Measurements from ENCODE around the gene ARSG. TPM values are rescaled to one million over a fixed set of nuclear protein-coding genes. Genes with fewer than 3 reads are reported as not detected.

Gene ARSG
- total RNA-seq, 2 experiments from 2014 or later = 9.0 to 10.5 TPM

DNA sequence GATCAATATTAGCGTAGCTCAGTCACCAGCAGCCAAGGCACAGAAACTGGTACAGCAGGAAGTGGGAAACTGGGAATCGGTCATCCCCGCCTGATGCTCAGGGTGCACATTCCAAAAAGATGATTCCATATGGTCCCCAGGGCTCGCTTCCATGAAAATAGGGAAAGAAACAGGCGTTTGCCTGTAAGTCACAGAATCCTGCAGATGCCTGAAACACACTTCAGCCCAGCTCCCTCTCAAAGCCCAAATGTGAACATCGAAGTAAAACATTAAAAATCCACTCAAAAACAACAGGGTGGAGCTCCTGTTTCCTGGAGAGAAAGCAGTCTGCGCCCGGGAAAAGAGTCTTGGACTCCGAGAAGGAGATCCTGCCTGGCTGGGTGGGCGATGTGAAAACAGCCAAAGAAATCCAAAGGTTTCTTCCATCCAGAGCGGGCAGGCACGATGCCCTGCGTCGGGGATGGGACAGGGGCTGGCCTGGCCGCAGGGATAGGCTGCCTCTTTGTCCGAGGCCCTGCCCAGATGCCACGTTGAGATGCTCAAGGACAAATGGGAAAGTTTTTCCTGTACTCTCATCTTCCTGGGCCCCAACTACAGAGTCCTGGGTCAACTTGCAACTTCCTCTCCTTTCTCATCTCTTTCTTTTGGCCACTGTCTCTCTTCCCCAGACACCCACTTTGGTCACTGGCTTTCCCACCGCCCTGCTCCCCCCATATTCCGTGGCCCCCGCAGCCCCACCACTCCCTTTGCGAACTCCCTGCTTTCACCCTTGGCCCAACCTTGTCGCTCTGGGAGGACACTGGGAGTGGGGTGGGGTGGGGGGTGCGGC is 165.3 kb downstream of the ARSG start:
- Mint-ChIP-seq H3K4me3 (peak overlapping the region; percentile 86), H3K27me3 (ENCODE audit: low read depth) (peaks cover 2% of the 10 kb centered on the region), H3K27ac (no peak overlapping the region), H3K9me3 (no peaks in the 10 kb centered on the region), H3K36me3 (ENCODE audit: low read depth) (no peaks in the 10 kb centered on the region), H3K4me1 (ENCODE audit: low read depth) (peaks cover 42% of the 10 kb centered on the region)
- CTCF ChIA-PET = interaction anchor here (0.7 to 4.4 kb wide), 8 partner anchors 10 to 284 kb away, joined by 3 to 22 read pairs (median 6); partner anchors contain the start of gene PRKAR1A
- intact Hi-C loops (cut with micrococcal nuclease) = loop anchor here (1.0 to 2.0 kb wide), 5 partner anchors 42 to 421 kb away; partner anchors contain the start of genes ARSG, KPNA2, PRKAR1A and SLC16A6
- DNase-seq = no peak

GRCh38 chr17:68457168-68457538 is 165.9 kb downstream of the ARSG start, which contains the start of gene WIPI1:
Gene WIPI1 (minus strand): TSS chr17:68457496. CDS start chr17:68457421, 75 bp downstream.
- Mint-ChIP-seq H3K36me3 (ENCODE audit: low read depth) (no peaks in the 10 kb centered on the region), H3K27me3 (ENCODE audit: low read depth) (peaks cover 2% of the 10 kb centered on the region), H3K4me1 (ENCODE audit: low read depth) (peaks cover 48% of the 10 kb centered on the region), H3K27ac (peak within 1 kb of the TSS; percentile 68), H3K4me3 (peak within 1 kb of the TSS; percentile 86), H3K9me3 (no peaks in the 10 kb centered on the region)
- CTCF ChIA-PET = interaction anchor here (0.7 to 4.4 kb wide), 6 partner anchors 10 to 285 kb away, joined by 3 to 22 read pairs (median 4); partner anchors contain the start of gene PRKAR1A
- intact Hi-C loops (cut with micrococcal nuclease) = loop anchor here (1.0 to 2.0 kb wide), 5 partner anchors 42 to 422 kb away; partner anchors contain the start of genes ARSG, KPNA2, PRKAR1A and SLC16A6
- peak; percentile 51 for DNase-seq

DNA sequence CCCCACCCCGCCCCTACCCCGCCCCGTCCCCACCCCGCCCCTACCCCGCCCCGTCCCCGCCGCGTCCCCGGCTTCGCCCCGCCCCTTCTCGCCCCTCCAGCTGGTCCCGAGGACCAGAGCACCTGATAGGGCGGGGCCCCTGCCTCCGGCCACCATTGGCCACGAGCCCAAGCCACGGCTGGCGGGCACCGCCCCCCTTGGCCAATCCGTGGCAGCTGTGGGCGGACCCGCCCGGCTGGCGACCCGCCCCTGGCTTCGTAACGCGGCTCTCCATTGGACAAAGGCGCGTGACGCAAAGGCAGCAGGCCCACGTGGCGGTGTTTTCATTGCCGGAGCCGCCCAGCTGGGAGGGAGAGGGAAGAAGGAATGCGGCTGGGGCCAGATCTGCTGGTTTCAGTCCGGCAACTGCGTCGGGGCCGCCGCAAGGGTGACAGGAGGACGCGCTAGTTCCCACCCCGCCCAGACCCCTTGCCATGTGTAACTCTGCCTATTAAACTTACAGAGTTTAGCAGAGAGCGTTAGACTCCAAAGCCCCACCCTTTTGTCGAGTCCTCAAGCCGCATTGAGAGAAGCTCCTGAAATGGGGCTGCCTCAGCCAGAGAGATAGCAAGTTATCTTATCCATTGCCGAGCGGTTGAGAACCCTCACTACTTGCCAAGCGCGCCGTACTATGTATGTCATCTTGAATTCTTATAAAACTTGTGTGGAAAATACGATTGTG is 166.4 kb downstream of the ARSG start:
- no peaks in the 10 kb centered on the region for H3K9me3 Mint-ChIP-seq
- peak overlapping the region; percentile 68 for H3K27ac Mint-ChIP-seq
- H3K4me1 Mint-ChIP-seq (ENCODE audit: low read depth) = peaks cover 53% of the 10 kb centered on the region
- intact Hi-C loops (cut with micrococcal nuclease) = loop anchor here (1.0 to 2.0 kb wide), 5 partner anchors 43 to 422 kb away; partner anchors contain the start of genes ARSG, KPNA2, PRKAR1A and SLC16A6
- H3K36me3 Mint-ChIP-seq (ENCODE audit: low read depth) = no peaks in the 10 kb centered on the region
- DNase-seq = peak; percentile 96
- CTCF ChIA-PET = interaction anchor here (0.6 to 5.4 kb wide), 10 partner anchors 9 to 293 kb away, joined by 3 to 43 read pairs (median 4); no protein-coding TSS in a partner anchor
- peak overlapping the region; percentile 75 for H3K4me3 Mint-ChIP-seq
- peaks cover 2% of the 10 kb centered on the region for H3K27me3 Mint-ChIP-seq (ENCODE audit: low read depth)

DNA sequence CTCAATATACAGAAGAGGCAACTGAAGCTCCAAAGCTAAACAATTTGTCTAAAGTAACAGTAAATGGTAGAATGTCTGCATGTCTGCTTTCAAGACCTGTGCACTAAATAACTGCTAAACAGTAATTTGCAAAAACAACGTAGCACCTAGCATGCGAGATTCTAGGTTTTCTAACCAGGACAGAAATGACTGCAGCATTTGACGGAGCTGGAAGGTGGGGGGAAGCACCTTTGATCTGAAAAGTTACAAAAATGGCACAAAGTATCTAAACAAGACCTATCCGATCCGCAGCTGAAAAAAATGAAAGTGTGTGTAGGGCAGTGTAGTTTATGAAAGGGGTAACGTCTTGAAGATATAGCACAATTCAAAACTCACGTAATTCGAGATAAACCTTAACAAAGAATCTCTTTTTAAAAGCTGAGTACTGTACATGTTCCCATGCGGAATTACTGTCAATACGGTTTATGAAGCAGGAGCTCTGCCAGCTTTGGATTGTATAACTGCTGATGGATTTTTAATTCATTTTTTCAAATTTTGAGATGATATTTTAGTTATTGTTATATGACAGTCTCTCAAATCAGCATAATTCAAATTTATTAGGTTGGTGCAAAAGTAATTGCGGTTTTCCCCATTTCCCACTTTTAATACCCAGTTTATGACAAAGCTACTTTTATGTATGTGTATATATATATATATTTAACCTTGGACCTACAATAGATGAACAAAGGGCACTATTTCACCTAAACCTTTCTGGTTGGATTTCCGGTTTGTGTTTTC is 167.2 kb downstream of the ARSG start:
- intact Hi-C loops (cut with micrococcal nuclease) = no loop called here

DNA sequence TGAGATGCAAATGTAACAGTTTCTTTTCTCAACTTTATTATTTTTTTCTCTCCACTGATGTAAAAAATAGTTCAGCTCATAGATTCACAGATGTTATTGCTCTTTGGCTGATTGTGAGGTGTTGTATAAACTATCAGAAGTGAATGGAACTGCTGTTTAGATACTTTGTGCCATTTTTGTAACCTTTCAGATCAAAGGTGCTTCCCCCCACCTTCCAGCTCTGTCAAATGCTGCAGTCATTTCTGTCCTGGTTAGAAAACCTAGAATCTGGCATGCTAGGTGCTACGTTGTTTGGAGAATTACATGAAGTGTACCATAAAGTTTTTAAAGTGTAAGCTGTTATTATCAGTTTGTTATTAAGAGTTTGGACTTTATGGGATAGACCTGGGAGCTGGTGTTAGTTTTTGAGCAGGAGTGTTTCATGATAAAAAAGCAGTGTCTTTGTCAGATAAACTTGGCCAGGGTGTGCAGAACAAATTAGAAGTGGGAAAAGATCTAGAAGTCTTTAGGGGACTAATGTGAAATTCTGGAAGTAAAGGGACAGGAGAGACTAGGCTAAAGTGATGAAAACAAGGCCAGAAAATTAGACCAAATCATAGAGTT is 167.8 kb downstream of the ARSG start:
- Mint-ChIP-seq H3K27me3 (ENCODE audit: low read depth) (peaks cover 2% of the 10 kb centered on the region), H3K27ac (peak overlapping the region; percentile 65), H3K9me3 (no peaks in the 10 kb centered on the region), H3K4me1 (ENCODE audit: low read depth) (peaks cover 55% of the 10 kb centered on the region), H3K4me3 (no peak overlapping the region), H3K36me3 (ENCODE audit: low read depth) (no peaks in the 10 kb centered on the region)
- intact Hi-C loops (cut with micrococcal nuclease) = no loop called here
- DNase-seq = peak; percentile 48
- CTCF ChIA-PET = interaction anchor here (0.6 to 6.3 kb wide), 6 partner anchors 8 to 287 kb away, joined by 3 to 45 read pairs (median 14); no protein-coding TSS in a partner anchor

More for the DNA sequence above, 167.2 kb downstream of the ARSG start:
- Mint-ChIP-seq H3K4me3 (peak overlapping the region; percentile 75), H3K9me3 (no peaks in the 10 kb centered on the region), H3K27ac (peak overlapping the region; percentile 68), H3K4me1 (ENCODE audit: low read depth) (peaks cover 55% of the 10 kb centered on the region), H3K27me3 (ENCODE audit: low read depth) (peaks cover 2% of the 10 kb centered on the region), H3K36me3 (ENCODE audit: low read depth) (no peaks in the 10 kb centered on the region)
- peak; percentile 22 for DNase-seq
- CTCF ChIA-PET = interaction anchor here (0.6 to 6.3 kb wide), 11 partner anchors 8 to 293 kb away, joined by 3 to 45 read pairs (median 4); no protein-coding TSS in a partner anchor

DNA sequence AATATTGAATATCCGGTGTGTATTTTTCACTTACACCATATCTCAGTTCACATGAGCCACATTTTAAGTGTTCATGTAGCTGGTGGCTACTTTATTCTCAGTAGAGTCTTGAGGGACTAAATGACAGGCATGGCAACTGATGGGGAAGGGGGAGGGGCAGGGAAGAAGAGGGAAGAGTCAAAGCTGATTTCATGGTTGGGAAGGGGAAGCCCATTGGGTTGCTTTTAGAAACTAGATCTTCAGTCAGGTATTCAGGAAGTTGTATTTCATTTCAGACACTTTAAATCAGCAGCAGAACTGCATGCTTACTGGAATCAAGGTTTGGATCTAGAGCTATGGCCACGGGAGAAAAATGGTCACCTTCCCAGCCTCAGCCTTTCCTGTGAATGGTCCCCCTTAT is 168.9 kb downstream of the ARSG start:
- no peaks in the 10 kb centered on the region for H3K36me3 Mint-ChIP-seq (ENCODE audit: low read depth)

GRCh38 chr17:68460715-68461114 is 169.4 kb downstream of the ARSG start:
- Mint-ChIP-seq H3K36me3 (ENCODE audit: low read depth) (no peaks in the 10 kb centered on the region), H3K9me3 (no peaks in the 10 kb centered on the region), H3K4me1 (ENCODE audit: low read depth) (peaks cover 57% of the 10 kb centered on the region), H3K4me3 (peak overlapping the region; percentile 42), H3K27me3 (ENCODE audit: low read depth) (peaks cover 2% of the 10 kb centered on the region), H3K27ac (peak overlapping the region; percentile 81)
- intact Hi-C loops (cut with micrococcal nuclease) = loop anchor here (1.0 to 10.0 kb wide), 5 partner anchors 62 to 636 kb away; partner anchors contain the start of gene BPTF
- CTCF ChIA-PET = interaction anchor here (0.6 to 6.3 kb wide), 7 partner anchors 23 to 288 kb away, joined by 3 to 45 read pairs (median 4); no protein-coding TSS in a partner anchor
- peak; percentile 59 for DNase-seq

More for the DNA sequence above, 168.9 kb downstream of the ARSG start:
- H3K27me3 Mint-ChIP-seq (ENCODE audit: low read depth) = peaks cover 2% of the 10 kb centered on the region
- CTCF ChIA-PET = interaction anchor here (0.6 to 6.3 kb wide), 7 partner anchors 22 to 288 kb away, joined by 3 to 45 read pairs (median 4); no protein-coding TSS in a partner anchor
- peak; percentile 60 for DNase-seq
- peak overlapping the region; percentile 81 for H3K27ac Mint-ChIP-seq
- peak overlapping the region; percentile 35 for H3K4me3 Mint-ChIP-seq
- H3K9me3 Mint-ChIP-seq = no peaks in the 10 kb centered on the region
- H3K4me1 Mint-ChIP-seq (ENCODE audit: low read depth) = peaks cover 55% of the 10 kb centered on the region
- intact Hi-C loops (cut with micrococcal nuclease) = loop anchor here (1.0 to 10.0 kb wide), 3 partner anchors 61 to 635 kb away; partner anchors contain the start of gene BPTF

GRCh38 chr17:68461122-68461539 is 169.8 kb downstream of the ARSG start:
- Mint-ChIP-seq H3K27me3 (ENCODE audit: low read depth) (peaks cover under 1% of the 10 kb centered on the region), H3K9me3 (no peaks in the 10 kb centered on the region), H3K4me1 (ENCODE audit: low read depth) (peaks cover 56% of the 10 kb centered on the region), H3K36me3 (ENCODE audit: low read depth) (no peaks in the 10 kb centered on the region), H3K27ac (peak overlapping the region; percentile 81), H3K4me3 (peak overlapping the region; percentile 42)
- CTCF ChIA-PET = interaction anchor here (0.5 to 6.3 kb wide), 6 partner anchors 23 to 289 kb away, joined by 3 to 45 read pairs (median 13); no protein-coding TSS in a partner anchor
- DNase-seq = peak; percentile 46
- intact Hi-C loops (cut with micrococcal nuclease) = loop anchor here (1.0 to 10.0 kb wide), 4 partner anchors 62 to 636 kb away; partner anchors contain the start of gene BPTF

- CTCF ChIA-PET = interaction anchor here (0.5 to 6.3 kb wide), 4 partner anchors 24 to 260 kb away, joined by 3 to 45 read pairs (median 24); no protein-coding TSS in a partner anchor
- H3K27me3 Mint-ChIP-seq (ENCODE audit: low read depth) = no peaks in the 10 kb centered on the region
- peak; percentile 63 for DNase-seq
- H3K4me3 Mint-ChIP-seq = no peak overlapping the region
- peak overlapping the region; percentile 81 for H3K27ac Mint-ChIP-seq
- H3K36me3 Mint-ChIP-seq (ENCODE audit: low read depth) = no peaks in the 10 kb centered on the region
- intact Hi-C loops (cut with micrococcal nuclease) = loop anchor here (1.0 to 10.0 kb wide), 4 partner anchors 63 to 637 kb away; partner anchors contain the start of gene BPTF
- peaks cover 53% of the 10 kb centered on the region for H3K4me1 Mint-ChIP-seq (ENCODE audit: low read depth)
- no peaks in the 10 kb centered on the region for H3K9me3 Mint-ChIP-seq
These were observed 170.3 kb downstream of the ARSG start for GRCh38 chr17:68461589-68461988.

DNA sequence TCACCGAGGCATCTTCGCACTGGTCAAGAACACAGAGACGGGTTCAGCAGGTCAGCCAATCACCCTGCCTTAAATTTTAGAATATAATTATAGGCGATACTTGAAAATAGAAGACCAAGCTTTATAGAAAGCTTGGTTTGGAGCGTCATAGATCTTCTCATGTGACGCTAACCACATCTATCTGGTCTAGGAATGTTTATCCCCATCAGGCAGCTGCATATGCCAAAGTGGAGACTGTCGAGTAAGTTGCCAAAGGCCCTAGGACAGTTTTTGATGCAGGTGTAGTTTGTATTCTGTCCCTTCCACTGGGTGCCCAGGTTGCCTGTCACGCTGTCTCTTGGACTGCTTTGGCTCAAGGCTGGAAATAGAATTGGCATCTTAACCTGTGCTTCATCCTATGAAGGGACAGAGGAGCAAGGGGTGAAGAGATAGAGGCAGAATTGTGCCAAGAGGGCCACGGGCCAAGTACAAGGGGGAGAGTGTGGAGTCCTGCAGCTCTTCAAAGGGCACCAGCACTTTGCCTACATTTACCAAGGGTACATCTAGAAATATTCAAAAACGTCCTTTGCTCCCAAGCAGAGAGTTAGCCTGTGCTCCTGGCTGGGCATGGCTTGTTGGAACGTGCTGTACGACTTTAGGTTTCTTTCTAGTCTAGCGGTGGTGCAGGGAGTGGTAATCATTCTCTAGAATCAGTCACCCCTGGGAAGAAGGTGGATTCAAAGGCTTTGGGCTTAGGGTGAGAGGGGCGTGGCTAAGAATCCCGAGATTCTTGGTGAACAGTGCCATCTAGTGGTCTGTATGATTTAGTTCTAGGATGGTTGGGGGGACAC is 171.3 kb downstream of the ARSG start:
- Mint-ChIP-seq H3K4me1 (ENCODE audit: low read depth) (peaks cover 49% of the 10 kb centered on the region), H3K4me3 (no peak overlapping the region)

More for the DNA sequence above, 171.3 kb downstream of the ARSG start:
- intact Hi-C loops (cut with micrococcal nuclease) = loop anchor here (1.0 to 10.0 kb wide), 10 partner anchors 26 to 746 kb away; partner anchors contain the start of genes BPTF and NOL11
- CTCF ChIA-PET = interaction anchor here (0.5 to 6.3 kb wide), 10 partner anchors 15 to 605 kb away, joined by 3 to 45 read pairs (median 3); no protein-coding TSS in a partner anchor
- peak overlapping the region; percentile 27 for H3K27ac Mint-ChIP-seq
- no peaks in the 10 kb centered on the region for H3K36me3 Mint-ChIP-seq (ENCODE audit: low read depth)
- peak; percentile 84 for DNase-seq
- no peaks in the 10 kb centered on the region for H3K9me3 Mint-ChIP-seq
- H3K27me3 Mint-ChIP-seq (ENCODE audit: low read depth) = no peaks in the 10 kb centered on the region

All from activated naive CD4-positive, alpha-beta T cell treated with anti-CD3 and anti-CD28 coated beads for 36 hours (primary cell).